ENCODE measurements around the gene OR1N2. TPM values are rescaled to one million over a fixed set of nuclear protein-coding genes. Genes with fewer than 3 reads are reported as not detected.

OR1N2 gene
- total and polyA plus RNA-seq, 2 of the 8 experiments (the other 6 are each of a cell fraction or from before 2014, with no cell fraction given), result not detected

- H3K14ac ChIP-seq (ENCODE audit: insufficient read length), result no peak overlapping the region
- no peak overlapping the region for H2AFZ ChIP-seq (ENCODE audit: low read length)
- H3K23ac ChIP-seq (ENCODE audit: insufficient read length), result no peak overlapping the region
- no peak overlapping the region for H4K91ac ChIP-seq (replicated peaks; ENCODE audit: insufficient read length, low read length)
- H4K8ac ChIP-seq (ENCODE audit: extremely low read depth, insufficient read depth, low read length), result no peak overlapping the region
- TF ChIP-seq ATF2 (IDR thresholded peaks at IDR 0.05; ENCODE audit: low read length) (no peak), SRF (IDR thresholded peaks at IDR 0.05; ENCODE audit: low read depth, low read length) (no peak), CTBP2 (IDR thresholded peaks at IDR 0.05; ENCODE audit: borderline replicate concordance, insufficient read depth, insufficient read length, low read length) (no peak), FOSL1 (IDR thresholded peaks at IDR 0.05; ENCODE audit: insufficient read depth, low read depth, low read length) (no peak), BRCA1 (IDR thresholded peaks at IDR 0.05; ENCODE audit: low read depth, low read length) (no peak), JUN (IDR thresholded peaks at IDR 0.05; ENCODE audit: low read depth, low read length) (no peak), SUZ12 (IDR thresholded peaks at IDR 0.05; ENCODE audit: low read length) (no peak), E2F6 (IDR thresholded peaks at IDR 0.05) (no peak)
- no peak overlapping the region for H3K27ac ChIP-seq (ENCODE audit: low read depth, low read length)
- no peak overlapping the region for H2BK120ac ChIP-seq (replicated peaks; ENCODE audit: low read depth, low read length)
- H2BK5ac ChIP-seq (ENCODE audit: low read depth, low read length), result no peak overlapping the region
- H4K20me1 ChIP-seq (replicated peaks in 1 of 2; ENCODE audit: control insufficient read depth in 1 of 2, insufficient read depth in 2 of 2, low read length in 2 of 2), result no peaks in the 10 kb centered on the region
- H2AK5ac ChIP-seq (ENCODE audit: low read depth, low read length), result no peak overlapping the region
- no peak overlapping the region for H3K4ac ChIP-seq (replicated peaks; ENCODE audit: insufficient read length, low read depth, low read length)
- no peak overlapping the region for H2BK12ac ChIP-seq (ENCODE audit: low read depth, low read length)
- no peak overlapping the region for H3K18ac ChIP-seq (ENCODE audit: extremely low read depth, low read length)
- WGBS, 2 experiments (ENCODE audit: extremely low coverage in 1 of 2, insufficient coverage in 1 of 2, insufficient read length in 1 of 2, insufficient replicate concordance in 2 of 2, low coverage in 1 of 2, low lambda C conversion rate in 2 of 2, missing lambda C conversion rate in 1 of 2), result 54% methylated on average over 2 of the region's 2 CpGs; no CpG with 5 or more reads in 1 of the 2 experiments
- H3K56ac ChIP-seq (replicated peaks; ENCODE audit: insufficient read length, low read depth, low read length), result no peak overlapping the region
- ChIA-PET CTCF (ENCODE audit: partially characterized antibody) (no interaction called here), POLR2A (ENCODE audit: partially characterized antibody) (no interaction called here)
- FAIRE-seq (no peak), DNase-seq (ENCODE audit: low read depth in 1 of 2, low spot score in 2 of 2) (no peak)
- H2BK15ac ChIP-seq (ENCODE audit: low read length), result no peak overlapping the region
- H3K4me1 ChIP-seq (replicated peaks in 1 of 4; ENCODE audit: control insufficient read depth in 3 of 4, insufficient read depth in 4 of 4, low read length in 3 of 4), result no peaks in the 10 kb centered on the region
- H4K5ac ChIP-seq (ENCODE audit: insufficient read length, low read depth, low read length), result no peak overlapping the region
- H3K9ac ChIP-seq (replicated peaks in 1 of 4; ENCODE audit: extremely low read depth in 1 of 4, low read depth in 3 of 4, low read length in 3 of 4), result no peak overlapping the region
- H3K4me2 ChIP-seq (ENCODE audit: insufficient read depth in 1 of 2, low read depth in 2 of 2, low read length in 2 of 2), result no peak overlapping the region
- peaks cover 53 to 59% of the 10 kb centered on the region in 2 experiments for H3K9me3 ChIP-seq (ENCODE audit: insufficient read depth in 2 of 2, low read depth in 1 of 2, low read length in 1 of 2)
- no peak overlapping the region for H3K4me3 ChIP-seq (ENCODE audit: extremely low read depth in 1 of 4, insufficient read depth in 2 of 4, low read depth in 3 of 4, low read length in 4 of 4)
- H3K79me2 ChIP-seq (ENCODE audit: control insufficient read depth in 1 of 2, insufficient read depth in 2 of 2, low read length in 2 of 2), result no peaks in the 10 kb centered on the region
- H3K23me2 ChIP-seq (ENCODE audit: low read depth, low read length), result no peaks in the 10 kb centered on the region
- H3K27me3 ChIP-seq (replicated peaks in 1 of 4; ENCODE audit: control insufficient read depth in 3 of 4, extremely low read depth in 1 of 4, insufficient read depth in 3 of 4, low read length in 3 of 4), result no peaks in the 10 kb centered on the region
- H2BK20ac ChIP-seq (ENCODE audit: low read length), result no peak overlapping the region
- no peaks in the 10 kb centered on the region for H3K36me3 ChIP-seq (ENCODE audit: control insufficient read depth in 2 of 4, insufficient read depth in 4 of 4, low read length in 3 of 4)
- no peaks in the 10 kb centered on the region for H3K79me1 ChIP-seq (ENCODE audit: low read depth, low read length)
Measured at GRCh38 chr9:122572456-122572855, 19.5 kb downstream of the OR1N2 start.

Measured in H1 (cell line).